OCI-LY1 (cell line): ENCODE measurements around the gene PDK2.

ENCODE experiments used
- H2AFZ ChIP-seq: fragments of 200-600 bp; sonication (generic), shearing (Covaris generic); 2 replicates; pipeline ENCODE4 v1.6.0; 2014; ENCODE audit warnings: antibody characterized with exemption, mild to moderate bottlenecking, low read length
- H3F3A ChIP-seq: fragments of 200-600 bp; sonication (generic), shearing (Covaris generic); 2 replicates; pipeline ENCODE4 v1.6.0; 2014; ENCODE audit warnings: mild to moderate bottlenecking, antibody characterized with exemption, low read length, moderate library complexity; ENCODE audit not compliant: insufficient read depth
- H3K27ac ChIP-seq: fragments of 200-600 bp; sonication (generic); 2 replicates; pipeline ENCODE4 v1.5.1; 2014; ENCODE audit warnings: low read length, mixed run types, mild to moderate bottlenecking, low read depth; ENCODE audit not compliant: poor library complexity, severe bottlenecking
- H3K27me3 ChIP-seq: fragments of 200-600 bp; sonication (generic); 2 replicates; pipeline ENCODE4 v1.6.0; 2014; ENCODE audit warnings: antibody characterized with exemption, mild to moderate bottlenecking, low read length, moderate library complexity; ENCODE audit not compliant: insufficient read depth
- H3K36me3 ChIP-seq: fragments of 200-600 bp; sonication (generic); 2 replicates; pipeline ENCODE4 v1.6.1; 2014; ENCODE audit warnings: mild to moderate bottlenecking, antibody characterized with exemption, low read length, moderate library complexity, mixed read lengths; ENCODE audit not compliant: insufficient read depth
- H3K4me1 ChIP-seq: fragments of 200-600 bp; sonication (generic); 2 replicates; pipeline ENCODE4 v1.5.1; 2014; ENCODE audit warnings: mild to moderate bottlenecking, low read length, moderate library complexity; ENCODE audit not compliant: insufficient read depth, severe bottlenecking
- H3K4me2 ChIP-seq: fragments of 200-600 bp; sonication (generic), shearing (Covaris generic); 2 replicates; pipeline ENCODE4 v1.6.1; 2014; ENCODE audit warnings: low read length
- H3K4me3 ChIP-seq: fragments of 200-600 bp; sonication (generic); 2 replicates; pipeline ENCODE4 v1.5.1; 2014; ENCODE audit warnings: low read length, low read depth, mild to moderate bottlenecking, mixed read lengths; ENCODE audit not compliant: poor library complexity, severe bottlenecking
- H3K79me2 ChIP-seq: fragments of 200-600 bp; shearing (Covaris generic); 2 replicates; pipeline ENCODE4 v1.6.1; 2016; ENCODE audit warnings: mixed run types, low read length, mixed read lengths; ENCODE audit not compliant: insufficient read depth
- H3K9ac ChIP-seq: fragments of 200-600 bp; sonication (generic), shearing (Covaris generic); 2 replicates; pipeline ENCODE4 v1.6.1; 2014; ENCODE audit warnings: mild to moderate bottlenecking, low read length, mixed read lengths
- H3K9me2 ChIP-seq: fragments of 200-600 bp; sonication (generic), shearing (Covaris generic); 2 replicates; pipeline ENCODE4 v1.6.1; 2014; ENCODE audit warnings: low read depth, mild to moderate bottlenecking, low read length, mixed read lengths
- H3K9me3 ChIP-seq: fragments of 200-600 bp; shearing (Covaris generic); 2 replicates; pipeline ENCODE4 v1.6.1; 2014; ENCODE audit warnings: low read length, mixed read lengths
- H4K20me1 ChIP-seq: fragments of 200-600 bp; sonication (generic), shearing (Covaris generic); 2 replicates; pipeline ENCODE4 v1.6.0; 2016; ENCODE audit warnings: mild to moderate bottlenecking, low read length; ENCODE audit not compliant: insufficient read depth
- EZH2 ChIP-seq: fragments of 200-600 bp; sonication (generic), shearing (Covaris generic); IDR thresholded peaks from 2 replicates; pipeline ENCODE4 v1.8.0; 2017; ENCODE audit warnings: borderline replicate concordance, mixed run types, mild to moderate bottlenecking, antibody characterized with exemption, low read length, moderate library complexity, mixed read lengths
- TF ChIP-seq, protein P1 (sequence below): fragments of 200-600 bp; sonication (generic), shearing (Covaris generic); IDR thresholded peaks from 2 replicates; pipeline ENCODE4 v1.5.1; 2017; ENCODE audit warnings: mild to moderate bottlenecking, antibody characterized with exemption, low read length, moderate library complexity, mixed read lengths

Gene PDK2

DNA sequence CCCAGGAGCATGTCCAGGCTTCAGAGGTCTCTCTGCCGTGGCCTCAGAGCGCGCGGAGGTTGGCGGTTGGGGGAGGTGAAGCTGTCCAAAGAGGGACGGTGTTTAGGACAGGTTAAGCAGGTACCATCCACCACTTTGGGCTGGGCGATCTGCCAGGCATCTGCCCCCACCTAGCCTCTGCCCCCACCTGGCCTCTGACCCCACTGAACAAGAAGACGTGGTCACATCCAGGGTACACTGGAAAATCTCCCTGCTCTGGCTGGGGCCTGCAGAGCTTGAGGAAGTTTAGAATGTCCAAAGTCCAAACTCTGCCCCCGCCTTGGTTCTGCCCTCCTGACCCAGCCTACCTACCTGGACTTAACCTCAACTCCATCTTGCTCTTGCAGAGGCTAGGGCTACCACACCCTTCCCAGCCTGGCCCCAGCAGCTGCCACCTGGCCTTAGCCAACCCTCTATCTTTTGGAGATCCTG is 37.6 kb upstream of the PDK2 start:
- Histone ChIP-seq H3K4me3 (no peak overlapping the region), H3K79me2 (no peaks in the 10 kb centered on the region), H3K9me2 (no peaks in the 10 kb centered on the region), H4K20me1 (no peaks in the 10 kb centered on the region), H3K9me3 (no peaks in the 10 kb centered on the region), H3K27ac (no peak overlapping the region), H2AFZ (no peak overlapping the region), H3K36me3 (no peaks in the 10 kb centered on the region), H3F3A (no peaks in the 10 kb centered on the region), H3K4me1 (peaks cover 18% of the 10 kb centered on the region), H3K27me3 (peaks cover 11% of the 10 kb centered on the region), H3K4me2 (no peak overlapping the region), H3K9ac (no peak overlapping the region)
- TF ChIP-seq, protein P1, sequence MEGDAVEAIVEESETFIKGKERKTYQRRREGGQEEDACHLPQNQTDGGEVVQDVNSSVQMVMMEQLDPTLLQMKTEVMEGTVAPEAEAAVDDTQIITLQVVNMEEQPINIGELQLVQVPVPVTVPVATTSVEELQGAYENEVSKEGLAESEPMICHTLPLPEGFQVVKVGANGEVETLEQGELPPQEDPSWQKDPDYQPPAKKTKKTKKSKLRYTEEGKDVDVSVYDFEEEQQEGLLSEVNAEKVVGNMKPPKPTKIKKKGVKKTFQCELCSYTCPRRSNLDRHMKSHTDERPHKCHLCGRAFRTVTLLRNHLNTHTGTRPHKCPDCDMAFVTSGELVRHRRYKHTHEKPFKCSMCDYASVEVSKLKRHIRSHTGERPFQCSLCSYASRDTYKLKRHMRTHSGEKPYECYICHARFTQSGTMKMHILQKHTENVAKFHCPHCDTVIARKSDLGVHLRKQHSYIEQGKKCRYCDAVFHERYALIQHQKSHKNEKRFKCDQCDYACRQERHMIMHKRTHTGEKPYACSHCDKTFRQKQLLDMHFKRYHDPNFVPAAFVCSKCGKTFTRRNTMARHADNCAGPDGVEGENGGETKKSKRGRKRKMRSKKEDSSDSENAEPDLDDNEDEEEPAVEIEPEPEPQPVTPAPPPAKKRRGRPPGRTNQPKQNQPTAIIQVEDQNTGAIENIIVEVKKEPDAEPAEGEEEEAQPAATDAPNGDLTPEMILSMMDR, result no peak
- no peak for TF ChIP-seq EZH2

DNA sequence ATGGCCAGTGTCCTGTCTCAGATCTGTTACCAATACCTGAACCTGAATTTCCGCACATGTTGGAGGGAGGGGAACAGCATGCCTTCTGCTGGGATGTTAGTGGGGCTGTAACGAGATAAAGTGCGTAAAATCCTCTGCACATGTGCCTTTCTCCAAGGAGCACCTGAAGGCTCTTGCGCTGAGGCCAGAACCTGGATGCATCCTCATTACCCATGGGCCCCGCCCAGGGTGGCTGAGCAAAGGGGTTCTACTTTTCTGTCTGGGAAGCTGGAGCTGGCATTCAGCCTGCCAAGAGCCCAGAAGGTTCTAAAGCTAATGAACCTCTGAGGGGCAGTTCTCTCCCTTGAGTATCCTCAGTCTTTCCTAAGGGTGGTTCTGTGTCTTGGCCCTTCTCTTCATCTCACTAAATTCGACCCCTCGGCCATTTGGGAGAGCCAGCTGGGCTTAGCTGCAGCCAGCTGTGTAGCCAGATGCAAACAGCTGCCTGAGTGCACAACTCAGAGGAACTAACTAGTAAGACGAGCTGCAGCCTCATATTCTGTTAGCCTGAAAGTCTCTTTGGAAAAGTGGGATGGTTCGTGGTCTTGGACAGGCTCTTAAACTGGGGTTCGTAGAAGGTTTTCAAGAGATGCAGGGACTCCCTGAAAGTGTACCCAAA is 36.7 kb upstream of the PDK2 start:
- Histone ChIP-seq H3K4me1 (peaks cover 18% of the 10 kb centered on the region), H3K36me3 (no peaks in the 10 kb centered on the region), H3K9ac (no peak overlapping the region), H3K9me3 (no peaks in the 10 kb centered on the region), H4K20me1 (no peaks in the 10 kb centered on the region), H3K9me2 (no peaks in the 10 kb centered on the region), H3K27ac (no peak overlapping the region), H3K4me2 (no peak overlapping the region), H2AFZ (no peak overlapping the region), H3K4me3 (no peak overlapping the region), H3F3A (no peaks in the 10 kb centered on the region), H3K27me3 (peaks cover 11% of the 10 kb centered on the region), H3K79me2 (no peaks in the 10 kb centered on the region)
- no peak for TF ChIP-seq EZH2
- TF ChIP-seq, protein P1, result no peak

DNA sequence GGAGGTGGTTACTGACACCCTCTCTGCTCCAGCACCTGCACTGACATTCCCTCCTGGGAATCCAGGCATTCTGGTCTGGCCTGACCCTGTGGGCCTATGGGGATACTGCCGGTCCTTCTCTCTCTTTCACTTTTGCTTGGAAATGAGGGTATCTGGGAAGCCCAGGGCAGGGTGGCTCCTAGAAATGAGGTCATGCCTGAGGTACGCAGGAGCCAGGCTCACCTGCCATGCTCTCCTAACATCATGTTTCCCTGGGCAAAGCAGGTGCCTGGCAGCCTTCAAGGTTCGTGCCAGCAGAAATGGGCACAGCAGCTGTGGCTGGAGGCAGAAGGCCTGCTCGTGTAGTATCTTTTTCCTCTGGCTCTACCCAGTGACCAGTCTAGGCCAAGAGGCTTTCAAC is 35.9 kb upstream of the PDK2 start:
- H3F3A ChIP-seq, result no peaks in the 10 kb centered on the region
- H3K4me2 ChIP-seq, result no peak overlapping the region
- no peaks in the 10 kb centered on the region for H3K9me3 ChIP-seq
- TF ChIP-seq EZH2, result no peak
- TF ChIP-seq, protein P1, result no peak
- no peaks in the 10 kb centered on the region for H4K20me1 ChIP-seq
- no peaks in the 10 kb centered on the region for H3K36me3 ChIP-seq
- H3K9me2 ChIP-seq, result no peaks in the 10 kb centered on the region
- peaks cover 18% of the 10 kb centered on the region for H3K4me1 ChIP-seq
- peaks cover 11% of the 10 kb centered on the region for H3K27me3 ChIP-seq
- no peaks in the 10 kb centered on the region for H3K79me2 ChIP-seq
- H2AFZ ChIP-seq, result no peak overlapping the region
- no peak overlapping the region for H3K9ac ChIP-seq
- H3K27ac ChIP-seq, result no peak overlapping the region
- H3K4me3 ChIP-seq, result no peak overlapping the region
